GM12891 (cell line): ENCODE results near the gene PI4KA.

Experiments
- DNase-seq: peaks from one replicate; pipeline ENCODE4 v3.0.0; 2011; ENCODE audit warnings: low spot score; ENCODE audit not compliant: insufficient read length
- FAIRE-seq: peaks from 2 replicates; lab custom pipeline; 2011; peaks lifted over from hg19 to GRCh38; lab: Jason Lieb, UNC
- PAX5 ChIP-seq: IDR thresholded peaks from 2 replicates; pipeline ENCODE4 v1.6.1; 2011; ENCODE audit warnings: low read length, moderate library complexity, mild to moderate bottlenecking; ENCODE audit not compliant: insufficient read depth, severe bottlenecking
- POLR2A ChIP-seq: IDR thresholded peaks from 2 replicates; pipeline ENCODE4 v1.6.1; 2011; ENCODE audit warnings: low read depth, low read length, control low read depth
- POLR2AphosphoS5 ChIP-seq: IDR thresholded peaks from 2 replicates; pipeline ENCODE4 v1.6.1; 2011; ENCODE audit warnings: low read depth, low read length, control low read depth
- POU2F2 ChIP-seq: IDR thresholded peaks from 2 replicates; pipeline ENCODE4 v1.6.1; 2011; ENCODE audit warnings: low read depth, mild to moderate bottlenecking, control low read depth, low read length, moderate library complexity
- SPI1 ChIP-seq: IDR thresholded peaks from 2 replicates; pipeline ENCODE4 v1.6.1; 2011; ENCODE audit warnings: low read depth, low read length, control low read depth
- TAF1 ChIP-seq: IDR thresholded peaks from 2 replicates; pipeline ENCODE4 v1.6.1; 2011; ENCODE audit warnings: low read depth, low read length, control low read depth

Gene PI4KA

GRCh38 chr22:20751185-20751851, 107.3 kb downstream of the PI4KA start:
- TF ChIP-seq PAX5 (no peak), POU2F2 (no peak), POLR2A (no peak), TAF1 (no peak), POLR2AphosphoS5 (no peak), SPI1 (no peak)
- DNase-seq, result no peak
- FAIRE-seq, result no peak

- FAIRE-seq (peak; percentile 84), DNase-seq (peak; percentile 47)
- TF ChIP-seq POLR2AphosphoS5, result peak; percentile 62
- no peak for TF ChIP-seq POU2F2
- no peak for TF ChIP-seq POLR2A
- TF ChIP-seq PAX5, result no peak
Measured at GRCh38 chr22:20750461-20751184, 108.0 kb downstream of the PI4KA start.

GRCh38 chr22:20749453-20749852, 109.2 kb downstream of the PI4KA start:
- TF ChIP-seq POLR2A, result 0 out of 2 replicates have a peak, but pooled peaks have one; percentile 18
- TF ChIP-seq POU2F2, result no peak
- no peak for TF ChIP-seq TAF1
- TF ChIP-seq POLR2AphosphoS5, result no peak
- no peak for TF ChIP-seq SPI1
- TF ChIP-seq PAX5, result no peak
- DNase-seq (no peak), FAIRE-seq (no peak)

DNA sequence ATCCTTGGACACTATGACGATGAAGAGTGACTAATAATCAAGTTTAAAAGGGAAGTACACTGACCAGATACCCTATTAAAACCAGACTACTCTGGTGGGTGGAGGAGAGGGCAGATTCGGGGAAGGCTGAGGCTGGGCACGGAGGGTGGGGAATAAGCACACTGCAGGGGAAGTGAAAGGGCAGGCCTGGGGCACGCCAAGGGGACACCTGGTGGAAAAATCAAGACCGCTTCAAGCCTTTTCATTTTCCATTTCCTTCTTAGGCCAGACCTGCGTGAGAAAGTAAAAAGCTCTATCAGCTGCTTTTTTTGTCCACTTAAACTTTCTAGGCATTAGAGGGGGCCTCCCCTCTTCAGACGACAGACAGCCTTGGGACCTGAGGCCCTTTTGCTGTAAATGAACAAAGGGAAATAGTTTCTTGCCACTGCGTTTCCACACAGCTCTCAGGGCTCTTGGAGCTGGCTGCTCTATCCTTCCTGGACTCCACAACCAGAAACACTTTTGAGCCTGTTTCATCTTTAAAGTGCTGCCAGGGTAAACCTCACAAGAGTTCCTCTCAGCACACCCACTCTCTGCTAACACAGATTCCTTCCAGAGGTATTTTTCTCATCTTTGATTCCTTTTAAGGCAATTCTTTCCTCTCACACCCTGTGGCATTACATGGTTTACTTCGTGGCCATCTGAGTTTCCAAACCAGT, 109.7 kb downstream of the PI4KA start:
- DNase-seq, result peak; percentile 52
- TF ChIP-seq SPI1, result peak; percentile 96
- TF ChIP-seq TAF1, result no peak
- peak; percentile 13; the same call in 1 of the 2 replicates for TF ChIP-seq POU2F2
- peak; percentile 93 for FAIRE-seq

DNA sequence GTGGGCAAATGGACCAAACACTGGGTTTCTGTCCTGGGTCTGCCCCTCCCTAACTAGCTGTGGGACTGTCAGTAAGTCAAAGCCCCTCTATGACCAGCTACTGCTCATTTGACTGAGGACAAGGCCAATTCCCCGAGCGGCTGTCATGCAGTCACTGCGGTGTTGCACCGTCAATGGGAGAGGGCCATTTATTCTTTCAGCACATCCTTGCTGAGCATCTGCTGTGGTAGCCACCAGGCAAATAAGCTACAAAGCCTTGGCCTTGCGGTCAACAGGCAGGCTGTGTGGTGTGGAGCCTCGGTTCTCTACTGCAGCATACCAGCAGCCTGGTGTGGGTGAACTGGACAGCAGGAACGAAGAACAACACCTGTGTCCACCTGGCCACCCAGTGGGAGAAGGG, 110.5 kb downstream of the PI4KA start:
- no peak for TF ChIP-seq POU2F2
- no peak for TF ChIP-seq TAF1
- no peak for TF ChIP-seq POLR2A
- TF ChIP-seq PAX5, result no peak
- no peak for TF ChIP-seq SPI1
- no peak for TF ChIP-seq POLR2AphosphoS5
- FAIRE-seq (peak; percentile 55), DNase-seq (no peak)

DNA sequence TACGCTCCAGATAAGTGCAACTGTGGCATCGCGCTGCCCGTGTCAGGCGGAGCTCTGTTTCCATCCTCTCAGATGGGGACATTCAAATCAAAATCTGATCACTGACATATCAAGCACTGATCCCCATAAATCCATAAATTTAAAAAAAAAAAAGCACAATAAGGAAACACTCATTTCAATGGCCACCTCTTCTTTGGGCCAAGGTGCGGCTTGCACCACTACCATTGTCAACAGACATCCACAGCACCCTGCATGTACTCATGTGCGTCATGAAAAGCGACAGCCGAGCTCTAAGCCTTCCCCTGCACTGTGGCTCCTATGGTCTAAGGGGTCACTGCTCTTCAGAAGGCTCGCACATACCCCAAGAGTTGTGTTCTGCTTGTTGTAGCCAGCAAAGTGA, 111.4 kb downstream of the PI4KA start:
- TF ChIP-seq POLR2AphosphoS5 (no peak), POLR2A (no peak), POU2F2 (no peak), SPI1 (no peak), TAF1 (no peak), PAX5 (no peak)
- FAIRE-seq (no peak), DNase-seq (no peak)

- FAIRE-seq (no peak), DNase-seq (no peak)
- TF ChIP-seq TAF1 (no peak), POU2F2 (no peak), SPI1 (no peak), PAX5 (no peak), POLR2A (no peak), POLR2AphosphoS5 (no peak)
Measured at GRCh38 chr22:20746431-20747189, 112.0 kb downstream of the PI4KA start.

- DNase-seq (no peak), FAIRE-seq (peak; percentile 78)
- peak; percentile 68 for TF ChIP-seq SPI1
- no peak for TF ChIP-seq POU2F2
Measured at GRCh38 chr22:20745119-20745518, 113.5 kb downstream of the PI4KA start.

DNA sequence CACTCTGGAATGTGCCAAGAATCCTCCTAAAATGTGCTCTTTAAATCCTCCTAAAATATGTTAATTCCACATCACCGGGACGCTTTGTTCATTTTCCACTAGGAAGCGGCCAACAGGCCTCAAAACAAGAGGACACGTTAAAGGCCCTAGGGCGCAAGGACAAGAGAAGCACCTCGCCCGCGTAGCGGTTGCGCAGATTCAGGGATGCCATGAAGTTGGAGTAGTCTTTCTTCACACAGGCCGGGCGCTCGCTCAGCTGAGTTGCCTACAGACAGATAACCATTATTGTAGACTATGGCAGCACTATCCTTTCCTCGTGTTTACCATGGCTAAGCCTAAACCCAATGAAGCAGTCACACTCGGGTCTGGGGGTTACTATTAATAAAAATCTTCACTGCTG, 114.2 kb downstream of the PI4KA start:
- DNase-seq, result no peak
- TF ChIP-seq POLR2AphosphoS5, result no peak
- TF ChIP-seq SPI1, result no peak
- TF ChIP-seq POU2F2, result no peak
- no peak for TF ChIP-seq TAF1
- no peak for TF ChIP-seq POLR2A
- no peak for FAIRE-seq
